Caco-2 (cell line): ENCODE data around the gene B4GALNT2. TPM values are rescaled to one million over a fixed set of nuclear protein-coding genes. Genes with fewer than 3 reads are reported as not detected.
"Not testable (repeated sequence)": the region's sequence is repeated elsewhere in the genome, so short reads cannot be mapped to it uniquely, and the experiment has no call there.

Experiments used
- BruUV-seq: library from RNA; stranded (reverse); fragments of 400-500 nt; replicated peaks from 2 replicates; lab custom pipeline; 2021; lab: Mats Ljungman, UMichigan
- CTCF ChIA-PET: fragments of 300-600 bp; sonication (Branson Sonifier 250); formaldehyde crosslinking; loops from one replicate; lab custom pipeline; 2022; ENCODE audit warnings: antibody characterized with exemption; lab: Charles Lee
- POLR2A ChIA-PET: fragments of 300-600 bp; sonication (Branson Sonifier 250); formaldehyde crosslinking; loops from one replicate; lab custom pipeline; 2022; ENCODE audit warnings: antibody characterized with exemption; lab: Charles Lee
- DNase-seq, 2 experiments: peaks; one replicate each; pipeline versions ENCODE4 v3.0.0 to v3.0.0-alpha.2; 2020 to 2022
- H3K27me3 ChIP-seq: replicated peaks from 2 replicates; pipeline ENCODE4 v1.6.0; 2011; ENCODE audit warnings: low read length; ENCODE audit not compliant: control insufficient read depth, insufficient read depth
- H3K36me3 ChIP-seq: 2 replicates; pipeline ENCODE4 v1.5.1; 2011; ENCODE audit warnings: low read length; ENCODE audit not compliant: control insufficient read depth, insufficient read depth
- H3K4me1 ChIP-seq: fragments of 250-450 bp; sonication (Bioruptor Pico); 2 replicates; pipeline ENCODE4 v1.5.1; 2020; ENCODE audit warnings: mild to moderate bottlenecking
- H3K4me3 ChIP-seq: 2 replicates; pipeline ENCODE4 v1.5.1; 2011; ENCODE audit warnings: low read depth, mild to moderate bottlenecking, control low read depth, low read length
- H3K9me3 ChIP-seq: fragments of 250-450 bp; sonication (Bioruptor Pico); 2 replicates; pipeline ENCODE4 v1.5.1; 2020; ENCODE audit warnings: mild to moderate bottlenecking, moderate library complexity
- H3K27ac Mint-ChIP-seq: one replicate; pipeline ENCODE4 v1.8.0; 2022; ENCODE audit warnings: mixed read lengths; ENCODE audit not compliant: unreplicated experiment
- H3K27me3 Mint-ChIP-seq: one replicate; pipeline ENCODE4 v1.8.0; 2022; ENCODE audit warnings: mixed read lengths; ENCODE audit not compliant: insufficient read depth, unreplicated experiment
- H3K36me3 Mint-ChIP-seq: one replicate; pipeline ENCODE4 v1.8.0; 2022; ENCODE audit warnings: mild to moderate bottlenecking, mixed read lengths; ENCODE audit not compliant: insufficient read depth, unreplicated experiment
- H3K4me1 Mint-ChIP-seq: one replicate; pipeline ENCODE4 v1.8.0; 2022; ENCODE audit warnings: low read depth, mixed read lengths; ENCODE audit not compliant: unreplicated experiment
- H3K4me3 Mint-ChIP-seq: one replicate; pipeline ENCODE4 v1.8.0; 2022; ENCODE audit warnings: mild to moderate bottlenecking, moderate library complexity, mixed read lengths; ENCODE audit not compliant: unreplicated experiment
- H3K9me3 Mint-ChIP-seq: one replicate; pipeline ENCODE4 v1.8.0; 2022; ENCODE audit warnings: mixed read lengths; ENCODE audit not compliant: unreplicated experiment
- CTCF ChIP-seq, 2 experiments: fragments of 200-600 bp in 1 of 2; IDR thresholded peaks; 1 replicate in 1 of 2; 2 replicates in 1 of 2; pipeline versions ENCODE4 v1.5.1 to v1.8.0; 2011 to 2022; ENCODE audit warnings: antibody characterized with exemption in 1 of 2, control low read depth in 1 of 2, inconsistent platforms in 1 of 2, low read depth in 1 of 2, low read length in 1 of 2, mild to moderate bottlenecking in 1 of 2, moderate library complexity in 1 of 2; ENCODE audit not compliant: insufficient read depth in 1 of 2, severe bottlenecking in 1 of 2, unreplicated experiment in 1 of 2
- intact Hi-C: fragments of 100-400 bp; cut with micrococcal nuclease; formaldehyde crosslinking; loops from one replicate; pipeline ENCODE4 v1.10.0; 2022; ENCODE audit not compliant: unreplicated experiment
- total RNA-seq: library from RNA; stranded (reverse); gene quantifications from 2 replicates; pipeline ENCODE4 v1.2.3, GENCODE V29; 2022

The B4GALNT2 gene
- total RNA-seq, 1 experiment from 2014 or later, result 1.3 TPM

- H3K27me3 ChIP-seq, result no peaks in the 10 kb centered on the region
- Mint-ChIP-seq H3K4me3 (no peak overlapping the region), H3K36me3 (peaks cover 5% of the 10 kb centered on the region), H3K9me3 (peaks cover 53% of the 10 kb centered on the region), H3K27ac (no peak overlapping the region), H3K27me3 (no peaks in the 10 kb centered on the region), H3K4me1 (peaks cover 10% of the 10 kb centered on the region)
- peaks cover 7% of the 10 kb centered on the region for H3K4me1 ChIP-seq
- DNase-seq, result no peak
- ChIA-PET CTCF (interaction anchor here (0.5 kb wide), 1 partner anchor 169 kb away, joined by 7 read pairs; no protein-coding TSS in a partner anchor), POLR2A (no interaction called here)
- no peak overlapping the region for H3K4me3 ChIP-seq
- H3K36me3 ChIP-seq, result no peaks in the 10 kb centered on the region; the same call in 1 of the 2 replicates
- no TSS peak for BruUV-seq
- TF ChIP-seq CTCF (IDR thresholded peaks at IDR 0.05; ENCODE audit: insufficient read depth in 1 of 2, low read depth in 1 of 2, low read length in 1 of 2, severe bottlenecking in 1 of 2, unreplicated experiment in 1 of 2), result no peak
- peaks cover 63% of the 10 kb centered on the region for H3K9me3 ChIP-seq
- intact Hi-C loops, result no loop called here
Observed at GRCh38 chr17:49125449-49125848, 7.1 kb upstream of the B4GALNT2 start.

DNA sequence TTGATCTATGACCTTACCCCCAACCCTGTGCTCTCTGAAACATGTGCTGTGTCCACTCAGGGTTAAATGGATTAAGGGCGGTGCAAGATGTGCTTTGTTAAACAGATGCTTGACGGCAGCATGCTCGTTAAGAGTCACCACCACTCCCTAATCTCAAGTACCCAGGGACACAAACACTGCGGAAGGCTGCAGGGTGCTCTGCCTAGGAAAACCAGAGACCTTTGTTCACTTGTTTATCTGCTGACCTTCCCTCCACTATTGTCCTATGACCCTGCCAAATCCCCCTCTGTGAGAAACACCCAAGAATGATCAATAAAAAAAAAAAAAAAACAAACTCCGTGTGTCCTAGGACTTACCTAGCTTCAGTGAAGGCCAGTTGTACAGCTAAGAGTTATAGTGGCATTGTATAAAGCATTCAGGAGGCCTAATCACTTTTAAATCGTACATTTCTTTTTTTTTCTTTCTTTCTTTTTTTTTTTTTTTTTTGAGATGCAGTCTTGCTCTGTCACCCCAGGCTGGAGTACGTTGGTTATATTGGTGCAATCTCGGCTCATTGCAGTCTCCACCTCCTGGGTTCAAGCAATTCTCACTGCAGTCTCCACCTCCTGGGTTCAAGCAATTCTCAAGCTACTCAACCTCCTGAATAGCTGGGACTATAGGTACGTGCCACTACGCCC lies 6.2 kb upstream of the B4GALNT2 start:
- H3K4me3 ChIP-seq, BruUV-seq, H3K4me1 Mint-ChIP-seq, H3K27me3 ChIP-seq, H3K36me3 Mint-ChIP-seq, intact Hi-C loops, H3K36me3 ChIP-seq, H3K4me3 Mint-ChIP-seq, H3K27ac Mint-ChIP-seq, POLR2A ChIA-PET, H3K27me3 Mint-ChIP-seq, DNase-seq, H3K4me1 ChIP-seq: not testable (repeated sequence)
- H3K9me3 Mint-ChIP-seq, result peaks cover 55% of the 10 kb centered on the region
- CTCF ChIA-PET, result interaction anchor here (0.6 to 0.7 kb wide), 3 partner anchors 61 to 283 kb away, joined by 3 to 5 read pairs (median 4); no protein-coding TSS in a partner anchor
- H3K9me3 ChIP-seq, result peaks cover 56% of the 10 kb centered on the region

DNA sequence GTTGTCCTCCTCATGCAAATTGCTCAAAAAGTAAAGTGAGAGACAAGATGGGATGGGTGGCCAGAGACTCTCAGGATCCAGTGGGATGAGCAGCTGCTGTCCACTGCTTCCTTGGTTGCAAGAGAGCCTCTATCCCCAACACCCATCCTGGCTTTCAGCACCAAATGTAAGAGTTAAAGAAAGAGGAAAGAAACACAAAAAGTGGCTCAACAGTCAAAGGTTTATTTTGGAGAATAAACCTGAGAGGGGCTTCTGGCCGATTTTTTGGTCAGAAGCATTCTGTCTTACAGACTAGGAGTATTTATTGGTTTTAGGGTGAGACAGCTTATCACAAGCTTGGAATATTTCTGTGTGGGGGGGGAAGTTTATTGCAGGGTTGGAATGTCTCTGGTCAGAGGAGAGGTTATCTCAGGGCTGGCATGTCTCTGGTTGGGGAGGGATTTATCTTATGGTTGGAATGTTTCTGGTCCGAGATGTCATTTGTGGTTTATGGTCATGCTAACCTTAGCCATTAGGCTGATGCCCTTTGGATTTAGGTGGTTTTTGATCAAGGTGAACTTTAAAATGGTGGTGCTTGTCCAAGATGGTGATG lies 3.1 kb upstream of the B4GALNT2 start:
- H3K27me3 Mint-ChIP-seq, BruUV-seq, H3K4me3 ChIP-seq, H3K4me1 Mint-ChIP-seq, H3K4me3 Mint-ChIP-seq, POLR2A ChIA-PET, CTCF ChIA-PET, DNase-seq, intact Hi-C loops, H3K27me3 ChIP-seq, H3K4me1 ChIP-seq, H3K36me3 ChIP-seq: not testable (repeated sequence)
- H3K9me3 ChIP-seq, result peaks cover 41% of the 10 kb centered on the region
- Mint-ChIP-seq H3K9me3 (peaks cover 40% of the 10 kb centered on the region), H3K36me3 (peaks cover 12% of the 10 kb centered on the region), H3K27ac (peak overlapping the region; percentile 8)

GRCh38 chr17:49130891-49131290 lies 1.7 kb upstream of the B4GALNT2 start:
- intact Hi-C loops, result loop anchor here (5.0 kb wide), 3 partner anchors 61 to 96 kb away; no protein-coding TSS in a partner anchor
- H3K36me3 Mint-ChIP-seq, result peaks cover 12% of the 10 kb centered on the region
- H3K36me3 ChIP-seq, result no peaks in the 10 kb centered on the region; the same call in 1 of the 2 replicates
- H3K9me3 Mint-ChIP-seq, result peaks cover 40% of the 10 kb centered on the region
- peak overlapping the region; percentile 7 for H3K4me3 Mint-ChIP-seq
- CTCF ChIA-PET, result interaction anchor here (0.7 kb wide), 1 partner anchor 766 kb away, joined by 4 read pairs; no protein-coding TSS in a partner anchor
- H3K27me3 ChIP-seq, result peaks cover 2% of the 10 kb centered on the region; the same call in 1 of the 2 replicates
- no peak for DNase-seq
- no peaks in the 10 kb centered on the region for H3K27me3 Mint-ChIP-seq
- no peak overlapping the region for H3K27ac Mint-ChIP-seq
- no peak for TF ChIP-seq CTCF (IDR thresholded peaks at IDR 0.05; ENCODE audit: insufficient read depth in 1 of 2, low read depth in 1 of 2, low read length in 1 of 2, severe bottlenecking in 1 of 2, unreplicated experiment in 1 of 2)
- H3K4me1 Mint-ChIP-seq, result peaks cover 8% of the 10 kb centered on the region
- POLR2A ChIA-PET, result no interaction called here
- BruUV-seq, result no TSS peak
- H3K9me3 ChIP-seq, result peaks cover 37% of the 10 kb centered on the region
- peaks cover 6% of the 10 kb centered on the region; the same call in 1 of the 2 replicates for H3K4me1 ChIP-seq
- H3K4me3 ChIP-seq, result no peak overlapping the region
